Sigmoid colon (tissue), 7 donors: ENCODE results near the gene EFHD2. TPM values are rescaled to one million over a fixed set of nuclear protein-coding genes. Genes with fewer than 3 reads are reported as not detected.

ENCODE experiments used
- DNase-seq: peaks from one replicate; pipeline ENCODE4 v3.0.0-alpha.2; 2019
- H3K27ac ChIP-seq, 4 donors: fragments of 200-600 bp; sonication (generic); one replicate each; pipeline ENCODE4 v1.5.1; 2016 to 2019; ENCODE audit warnings: mild to moderate bottlenecking in 1 of 4
- H3K27me3 ChIP-seq, 3 donors: fragments of 200-600 bp; sonication (generic); one replicate each; pipeline ENCODE4 v1.5.1; 2019; ENCODE audit warnings: mild to moderate bottlenecking in 1 of 3
- H3K36me3 ChIP-seq, 4 donors: fragments of 200-600 bp; sonication (generic); one replicate each; pipeline ENCODE4 v1.5.1; 2016 to 2019
- H3K4me1 ChIP-seq, 4 donors: fragments of 200-600 bp; sonication (generic); one replicate each; pipeline ENCODE4 v1.5.1; 2017 to 2019
- H3K4me3 ChIP-seq, 4 donors: fragments of 200-600 bp; sonication (generic); one replicate each; pipeline ENCODE4 v1.5.1; 2017 to 2019; ENCODE audit warnings: mild to moderate bottlenecking in 2 of 4, moderate library complexity in 1 of 4
- H3K9me3 ChIP-seq, 4 donors: fragments of 200-600 bp in 3 of 4; sonication (generic) in 3 of 4; one replicate each; pipeline versions ENCODE4 v1.5.1 to v1.6.1; 2013 to 2019
- EP300 ChIP-seq, 4 donors: sonication (generic); formaldehyde crosslinking; IDR thresholded peaks; one replicate each; pipeline ENCODE4 v1.6.1; 2017; ENCODE audit warnings: antibody characterized with exemption in 4 of 4
- POLR2A ChIP-seq, 2 donors: fragments of 450-650 bp; IDR thresholded peaks; one replicate each; pipeline ENCODE4 v1.6.1; 2016; ENCODE audit warnings: antibody characterized with exemption in 2 of 2, mild to moderate bottlenecking in 2 of 2, moderate library complexity in 2 of 2
- POLR2AphosphoS5 ChIP-seq, 4 donors: sonication (generic); formaldehyde crosslinking; IDR thresholded peaks; one replicate each; pipeline ENCODE4 v1.6.1; 2017; ENCODE audit warnings: antibody characterized with exemption in 4 of 4
- WGBS, 2 donors: extraction: QIAGEN DNeasy Blood & Tissue Kit; methylation state at CpG; one replicate each; pipeline ENCODE4 v1.1.7; 2013; 5-methylcytosine and 5-hydroxymethylcytosine counted together
- intact Hi-C: fragments of 100-400 bp; cut with DNase I; formaldehyde crosslinking; loops from one replicate; pipeline ENCODE4 v1.15.1; 2023
- polyA plus RNA-seq, 3 donors: library from polyadenylated mRNA; stranded (reverse); fragments of 200-250 nt; gene quantifications; one replicate each; pipeline ENCODE4 v1.2.3, GENCODE V29; 2013
- total RNA-seq, 4 donors: library from RNA; depleted of rRNA; stranded (reverse); fragments of >200 nt; gene quantifications; one replicate each; pipeline ENCODE4 v1.1.0, GENCODE V29; 2016
- TF ChIP-seq, protein P1 (sequence below), 4 experiments: fragments of 450-650 bp in 3 of 4; fragments of 200-600 bp in 1 of 4; IDR thresholded peaks; one replicate each; pipeline ENCODE4 v1.5.1; 2016 to 2019; ENCODE audit warnings: antibody characterized with exemption in 4 of 4, mild to moderate bottlenecking in 3 of 4, moderate library complexity in 2 of 4
- donor health status: healthy with polysubstance abuse.
- donor health status: Bipolar disorder and iron deficiency.
- donor health status: healthy.

Gene EFHD2
- total and polyA plus RNA-seq, 7 donors, result 32.7 to 181 (median 47.4) TPM

- H3K27me3 ChIP-seq, result no peaks in the 10 kb centered on the region
- no peak overlapping the region for H3K27ac ChIP-seq
- no peaks in the 10 kb centered on the region for H3K36me3 ChIP-seq
- TF ChIP-seq POLR2A (IDR thresholded peaks at IDR 0.05) (no peak), EP300 (IDR thresholded peaks at IDR 0.05) (no peak), POLR2AphosphoS5 (IDR thresholded peaks at IDR 0.05) (no peak)
- TF ChIP-seq, protein P1, sequence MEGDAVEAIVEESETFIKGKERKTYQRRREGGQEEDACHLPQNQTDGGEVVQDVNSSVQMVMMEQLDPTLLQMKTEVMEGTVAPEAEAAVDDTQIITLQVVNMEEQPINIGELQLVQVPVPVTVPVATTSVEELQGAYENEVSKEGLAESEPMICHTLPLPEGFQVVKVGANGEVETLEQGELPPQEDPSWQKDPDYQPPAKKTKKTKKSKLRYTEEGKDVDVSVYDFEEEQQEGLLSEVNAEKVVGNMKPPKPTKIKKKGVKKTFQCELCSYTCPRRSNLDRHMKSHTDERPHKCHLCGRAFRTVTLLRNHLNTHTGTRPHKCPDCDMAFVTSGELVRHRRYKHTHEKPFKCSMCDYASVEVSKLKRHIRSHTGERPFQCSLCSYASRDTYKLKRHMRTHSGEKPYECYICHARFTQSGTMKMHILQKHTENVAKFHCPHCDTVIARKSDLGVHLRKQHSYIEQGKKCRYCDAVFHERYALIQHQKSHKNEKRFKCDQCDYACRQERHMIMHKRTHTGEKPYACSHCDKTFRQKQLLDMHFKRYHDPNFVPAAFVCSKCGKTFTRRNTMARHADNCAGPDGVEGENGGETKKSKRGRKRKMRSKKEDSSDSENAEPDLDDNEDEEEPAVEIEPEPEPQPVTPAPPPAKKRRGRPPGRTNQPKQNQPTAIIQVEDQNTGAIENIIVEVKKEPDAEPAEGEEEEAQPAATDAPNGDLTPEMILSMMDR (IDR thresholded peaks at IDR 0.05), result no peak
- WGBS, 2 donors, result 92% methylated on average over 11 of the region's 11 CpGs
- peaks cover 0 to 7% (median 0%) of the 10 kb centered on the region in 4 donors for H3K4me1 ChIP-seq
- H3K9me3 ChIP-seq, result no peaks in the 10 kb centered on the region
- no peak overlapping the region for H3K4me3 ChIP-seq
- intact Hi-C loops, result no loop called here
- DNase-seq, result no peak
Measured at GRCh38 chr1:15472587-15472986, 62.9 kb downstream of the EFHD2 start.

- DNase-seq, result no peak
- TF ChIP-seq POLR2AphosphoS5 (IDR thresholded peaks at IDR 0.05), result no peak
- TF ChIP-seq EP300 (IDR thresholded peaks at IDR 0.05), result no peak
- TF ChIP-seq POLR2A (IDR thresholded peaks at IDR 0.05), result no peak
- TF ChIP-seq, protein P1 (IDR thresholded peaks at IDR 0.05), result no peak
- Histone ChIP-seq H3K9me3 (no peaks in the 10 kb centered on the region), H3K4me1 (no peaks in the 10 kb centered on the region), H3K4me3 (no peak within 1 kb of the TSS), H3K27me3 (no peaks in the 10 kb centered on the region), H3K36me3 (no peaks in the 10 kb centered on the region), H3K27ac (no peak within 1 kb of the TSS)
- WGBS, 2 donors, result 86 to 87% methylated on average over 5 of the region's 5 CpGs
- intact Hi-C loops, result no loop called here
Measured at GRCh38 chr1:15475752-15476314, 66.1 kb downstream of the EFHD2 start, which contains the start of gene CELA2B. Gene CELA2B (plus strand): TSS chr1:15476104. CDS start chr1:15476126, 22 bp downstream.

GRCh38 chr1:15476927-15477326 lies 67.2 kb downstream of the EFHD2 start:
- no peaks in the 10 kb centered on the region for H3K36me3 ChIP-seq
- H3K27ac ChIP-seq, result no peak overlapping the region
- H3K9me3 ChIP-seq, result no peaks in the 10 kb centered on the region
- DNase-seq, result no peak
- H3K4me3 ChIP-seq, result no peak overlapping the region
- no peak for TF ChIP-seq POLR2AphosphoS5 (IDR thresholded peaks at IDR 0.05)
- TF ChIP-seq, protein P1 (IDR thresholded peaks at IDR 0.05), result no peak
- no peak for TF ChIP-seq POLR2A (IDR thresholded peaks at IDR 0.05)
- no peak for TF ChIP-seq EP300 (IDR thresholded peaks at IDR 0.05)
- WGBS, 2 donors, result 74 to 90% methylated on average over 3 of the region's 3 CpGs
- intact Hi-C loops, result no loop called here
- no peaks in the 10 kb centered on the region for H3K27me3 ChIP-seq
- no peaks in the 10 kb centered on the region for H3K4me1 ChIP-seq

DNA sequence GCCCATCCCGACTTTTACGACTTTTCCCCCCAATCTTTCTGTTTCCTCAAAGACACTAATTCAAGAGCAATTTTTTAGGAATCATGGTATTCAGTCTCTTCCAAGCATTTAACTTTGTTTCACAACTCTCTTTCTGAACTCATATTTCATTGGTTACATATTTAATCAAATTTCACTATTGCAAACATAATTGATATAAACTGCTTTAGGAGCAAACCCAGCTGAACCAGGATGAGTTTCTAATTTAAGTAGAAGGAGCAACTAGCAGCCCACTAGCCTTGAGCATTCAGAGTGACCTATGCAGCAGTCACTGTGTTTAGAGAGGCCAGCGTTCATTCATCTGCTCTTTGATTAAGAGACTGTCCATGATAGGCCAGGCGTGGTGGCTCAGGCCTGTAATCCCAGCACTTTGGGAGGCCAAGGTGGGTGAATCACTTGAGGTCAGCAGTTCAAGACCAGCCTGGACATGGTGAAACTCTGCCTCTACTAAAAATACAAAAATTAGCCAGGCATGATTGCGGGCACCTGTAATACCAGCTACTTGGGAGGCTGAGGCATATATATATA lies 68.0 kb downstream of the EFHD2 start:
- Histone ChIP-seq H3K9me3 (no peaks in the 10 kb centered on the region), H3K27me3 (no peaks in the 10 kb centered on the region), H3K4me3 (no peak overlapping the region), H3K27ac (no peak overlapping the region), H3K4me1 (no peaks in the 10 kb centered on the region), H3K36me3 (no peaks in the 10 kb centered on the region)
- DNase-seq, result no peak
- intact Hi-C loops, result no loop called here
- WGBS, 2 donors, result 60 to 77% methylated on average over 5 of the region's 5 CpGs
- TF ChIP-seq EP300 (IDR thresholded peaks at IDR 0.05) (no peak), POLR2AphosphoS5 (IDR thresholded peaks at IDR 0.05) (no peak), POLR2A (IDR thresholded peaks at IDR 0.05) (no peak)
- TF ChIP-seq, protein P1 (IDR thresholded peaks at IDR 0.05), result no peak

Other genes with a start within 250 kb of the EFHD2 start
- 1 to 10 TPM in 1 of 4 donors, under 1 TPM in 1, not detected in 2; 0.27 to 1.1 TPM for gene FHAD1, start 162.7 kb upstream of the EFHD2 start, total RNA-seq
- 1 to 10 TPM in 1 of 3 donors, under 1 TPM in 2; 0.70 to 1.8 (median 0.92) TPM for gene FHAD1, start 162.7 kb upstream of the EFHD2 start, polyA plus RNA-seq
- gene CTRC, start 28.6 kb downstream of the EFHD2 start, total RNA-seq, result not detected
- gene CTRC, start 28.6 kb downstream of the EFHD2 start, polyA plus RNA-seq, result 1 to 10 TPM in 1 of 3 donors, under 1 TPM in 1, not detected in 1; 0.34 to 1.2 TPM
- gene CELA2A, start 46.8 kb downstream of the EFHD2 start, total RNA-seq, result not detected
- not detected for gene CELA2A, start 46.8 kb downstream of the EFHD2 start, polyA plus RNA-seq
- not detected for gene CELA2B, start 66.2 kb downstream of the EFHD2 start, total RNA-seq
- gene CELA2B, start 66.2 kb downstream of the EFHD2 start, polyA plus RNA-seq, result not detected
- gene CASP9, start 114.3 kb downstream of the EFHD2 start, total RNA-seq, result 10 to 100 TPM in 2 of 4 donors, 1 to 10 TPM in 2; 6.2 to 18.2 (median 10.0) TPM
- 10 to 100 TPM; 11.4 to 17.8 (median 16.3) TPM for gene CASP9, start 114.3 kb downstream of the EFHD2 start, polyA plus RNA-seq
- 10 to 100 TPM; 11.4 to 20.5 (median 16.8) TPM for gene DNAJC16, start 117.0 kb downstream of the EFHD2 start, total RNA-seq
- 1 to 10 TPM; 1.2 to 8.6 (median 1.2) TPM for gene DNAJC16, start 117.0 kb downstream of the EFHD2 start, polyA plus RNA-seq
- gene AGMAT, start 175.2 kb downstream of the EFHD2 start, total RNA-seq, result under 1 TPM in 1 of 4 donors, not detected in 3; 0.14 TPM
- gene AGMAT, start 175.2 kb downstream of the EFHD2 start, polyA plus RNA-seq, result 10 to 100 TPM in 2 of 3 donors, 1 to 10 TPM in 1; 6.6 to 18.3 (median 11.1) TPM
- 10 to 100 TPM; 13.4 to 27.3 (median 19.8) TPM for gene DDI2, start 207.6 kb downstream of the EFHD2 start, total RNA-seq
- gene DDI2, start 207.6 kb downstream of the EFHD2 start, polyA plus RNA-seq, result 10 to 100 TPM in 1 of 3 donors, 1 to 10 TPM in 2; 3.0 to 12.5 (median 5.3) TPM